ENCODE results near the gene TMC6. TPM values are rescaled to one million over a fixed set of nuclear protein-coding genes. Genes with fewer than 3 reads are reported as not detected.

The TMC6 gene
- total and polyA plus RNA-seq, 2 of the 13 experiments (the other 11 are each of a cell fraction or from before 2014, with no cell fraction given), result 48.4 to 99.1 TPM

- POLR2A ChIA-PET, result no interaction called here
- FAIRE-seq (no peak), DNase-seq (ENCODE audit: low spot score) (no peak), ATAC-seq (no peak)
- WGBS (ENCODE audit: low lambda C conversion rate), result 96% methylated on average over 17 of the region's 35 CpGs
- Histone ChIP-seq H4K20me1 (ENCODE audit: insufficient read depth, low read length) (peaks cover 16% of the 10 kb centered on the region; the same call in 1 of the 2 replicates), H3K4me3 (replicated peaks in 1 of 3; ENCODE audit: insufficient read depth in 1 of 3, low read depth in 2 of 3, low read length in 3 of 3) (no peak overlapping the region), H3K9me3 (ENCODE audit: low read length) (no peaks in the 10 kb centered on the region), H3K79me2 (ENCODE audit: insufficient read depth, low read length) (peaks cover 4% of the 10 kb centered on the region), H3K4me1 (ENCODE audit: insufficient read depth, low read length) (peaks cover 33% of the 10 kb centered on the region), H3K36me3 (replicated peaks in 1 of 2; ENCODE audit: control insufficient read depth in 1 of 2, insufficient read depth in 2 of 2, low read length in 2 of 2) (peaks cover 41 to 54% of the 10 kb centered on the region in 2 experiments; a peak in 4 of 5 replicates), H3K27me3 (ENCODE audit: control insufficient read depth in 1 of 2, insufficient read depth in 2 of 2, low read length in 2 of 2) (no peaks in the 10 kb centered on the region), H2AFZ (ENCODE audit: low read length) (no peak overlapping the region), H3K27ac (ENCODE audit: extremely low read length, insufficient read depth, low read length) (no peak overlapping the region), H3K4me2 (ENCODE audit: low read depth, low read length) (no peak overlapping the region), H3K9ac (ENCODE audit: insufficient read depth, low read depth, low read length) (no peak overlapping the region)
- CTCF ChIA-PET (ENCODE audit: low intra/inter-chr PET ratio, low total read pairs), result no interaction called here
- in situ Hi-C loops (cut with HindIII; ENCODE audit: extremely low pct_ligation_motif_present, low pct_unique_long_range_greater_than_20kb) (no loop called here), intact Hi-C loops (cut with micrococcal nuclease; ENCODE audit: unreplicated experiment) (no loop called here)
- TF ChIP-seq ZMAT5 (CRISPR knock-in tag; IDR thresholded peaks at IDR 0.05; ENCODE audit: borderline replicate concordance, low read depth) (no peak), RBFOX2 (IDR thresholded peaks at IDR 0.05; ENCODE audit: low read depth, low read length) (peak; percentile 67), ZNF251 (CRISPR knock-in tag; IDR thresholded peaks at IDR 0.05) (no peak), HNRNPLL (IDR thresholded peaks at IDR 0.05; ENCODE audit: low read depth, low read length, poor library complexity, severe bottlenecking) (peak; percentile 18), ZFP36L1 (CRISPR knock-in tag; IDR thresholded peaks at IDR 0.05) (no peak), SSRP1 (CRISPR knock-in tag; IDR thresholded peaks at IDR 0.05) (no peak)
- BruUV-seq (replicated peaks), result no TSS peak
Observed at GRCh38 chr17:78120971-78121800, 7.4 kb downstream of the TMC6 start.

- in situ Hi-C loops (cut with HindIII; ENCODE audit: extremely low pct_ligation_motif_present, low pct_unique_long_range_greater_than_20kb), result no loop called here
- no peak for TF ChIP-seq IRF1 (CRISPR knock-in tag; IDR thresholded peaks at IDR 0.05; ENCODE audit: low read depth)
- no peak for TF ChIP-seq MXI1 (IDR thresholded peaks at IDR 0.05; ENCODE audit: borderline replicate concordance, low read depth, low read length)
- no peak for TF ChIP-seq GATAD1 (CRISPR knock-in tag; IDR thresholded peaks at IDR 0.05)
- TF ChIP-seq MAX (IDR thresholded peaks at IDR 0.05), result no peak
- no peak for TF ChIP-seq SNAPC4 (CRISPR knock-in tag; IDR thresholded peaks at IDR 0.05)
Observed at GRCh38 chr17:78120537-78120936, 8.0 kb downstream of the TMC6 start.

More at GRCh38 chr17:78120537-78120936, 8.0 kb downstream of the TMC6 start:
- no peak overlapping the region for H3K4me3 ChIP-seq (replicated peaks in 1 of 3; ENCODE audit: insufficient read depth in 1 of 3, low read depth in 2 of 3, low read length in 3 of 3)
- H3K9ac ChIP-seq (ENCODE audit: insufficient read depth, low read depth, low read length), result no peak overlapping the region
- H2AFZ ChIP-seq (ENCODE audit: low read length), result no peak overlapping the region
- H3K4me1 ChIP-seq (ENCODE audit: insufficient read depth, low read length), result peaks cover 30% of the 10 kb centered on the region
- no peaks in the 10 kb centered on the region for H3K9me3 ChIP-seq (ENCODE audit: low read length)
- intact Hi-C loops (cut with micrococcal nuclease; ENCODE audit: unreplicated experiment), result no loop called here
- no peak overlapping the region for H3K4me2 ChIP-seq (ENCODE audit: low read depth, low read length)
- POLR2A ChIA-PET, result interaction anchor here (1.9 kb wide), 1 partner anchor 8 kb away, joined by 10 read pairs; the partner anchor contains the start of gene TMC6
- FAIRE-seq, result no peak
- no peak overlapping the region for H3K27ac ChIP-seq (ENCODE audit: extremely low read length, insufficient read depth, low read length)
- no peaks in the 10 kb centered on the region for H3K27me3 ChIP-seq (ENCODE audit: control insufficient read depth in 1 of 2, insufficient read depth in 2 of 2, low read length in 2 of 2)
- BruUV-seq (replicated peaks), result no TSS peak
- WGBS (ENCODE audit: low lambda C conversion rate), result 99% methylated on average over 10 of the region's 13 CpGs
- H4K20me1 ChIP-seq (ENCODE audit: insufficient read depth, low read length), result peaks cover 14% of the 10 kb centered on the region; the same call in 1 of the 2 replicates
- no peak for ATAC-seq
- CTCF ChIA-PET (ENCODE audit: low intra/inter-chr PET ratio, low total read pairs), result no interaction called here
- peaks cover 2% of the 10 kb centered on the region for H3K79me2 ChIP-seq (ENCODE audit: insufficient read depth, low read length)
- H3K36me3 ChIP-seq (replicated peaks in 1 of 2; ENCODE audit: control insufficient read depth in 1 of 2, insufficient read depth in 2 of 2, low read length in 2 of 2), result peaks cover 40 to 48% of the 10 kb centered on the region in 2 experiments; a peak in 4 of 5 replicates
- DNase-seq (ENCODE audit: low spot score), result no peak

Data from HepG2 (cell line).